HG02885 (cell line): ENCODE data around the gene GOT1.

ENCODE experiments used
- ATAC-seq: cut with Tn5 transposase; IDR thresholded peaks from one replicate; pipeline ENCODE4 v1.9.1; 2021; ENCODE audit warnings: mild to moderate bottlenecking; ENCODE audit not compliant: unreplicated experiment, poor library complexity

GOT1 gene

DNA sequence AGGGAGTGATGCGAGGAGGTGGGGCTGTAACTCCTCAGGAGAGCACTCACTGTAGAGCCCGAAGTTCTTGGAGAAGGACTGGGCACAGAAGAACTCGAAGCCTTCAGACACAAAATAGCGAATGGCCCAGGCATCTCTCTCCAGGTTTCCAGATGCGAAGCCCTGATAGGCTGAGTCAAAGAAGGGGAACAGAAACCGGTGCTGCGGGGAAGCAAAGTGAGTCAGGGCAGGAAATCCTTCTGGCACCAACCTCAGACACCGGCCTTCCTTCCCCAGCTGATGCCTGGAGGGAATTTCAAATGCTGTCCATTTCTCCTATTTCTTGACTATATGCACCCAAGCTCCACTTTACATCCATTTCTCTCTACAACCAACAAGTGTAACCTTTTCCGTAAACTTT, 26.8 kb downstream of the GOT1 start:
- ATAC-seq, result peak; percentile 45

GRCh38 chr10:99399664-99400063, 30.8 kb downstream of the GOT1 start:
- ATAC-seq, result no peak

DNA sequence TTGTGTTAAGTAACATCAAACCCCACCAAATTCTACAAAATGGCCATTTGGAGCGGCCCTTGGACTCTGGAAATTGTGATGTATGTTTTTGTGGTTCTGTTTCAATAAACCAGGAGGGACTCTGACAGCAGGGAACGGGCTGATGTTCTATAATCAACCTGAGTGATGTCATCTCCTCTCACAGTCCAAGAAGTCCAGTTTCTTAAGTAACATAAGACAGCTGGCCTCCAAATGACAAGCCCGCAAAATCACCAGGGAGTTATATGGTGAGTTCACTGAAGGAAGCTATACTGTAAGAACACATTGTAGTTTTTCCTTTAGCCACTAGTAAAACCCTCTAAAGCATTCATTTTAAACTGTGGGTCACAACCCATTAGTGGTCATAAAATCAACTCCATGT, 34.0 kb downstream of the GOT1 start:
- no peak for ATAC-seq

DNA sequence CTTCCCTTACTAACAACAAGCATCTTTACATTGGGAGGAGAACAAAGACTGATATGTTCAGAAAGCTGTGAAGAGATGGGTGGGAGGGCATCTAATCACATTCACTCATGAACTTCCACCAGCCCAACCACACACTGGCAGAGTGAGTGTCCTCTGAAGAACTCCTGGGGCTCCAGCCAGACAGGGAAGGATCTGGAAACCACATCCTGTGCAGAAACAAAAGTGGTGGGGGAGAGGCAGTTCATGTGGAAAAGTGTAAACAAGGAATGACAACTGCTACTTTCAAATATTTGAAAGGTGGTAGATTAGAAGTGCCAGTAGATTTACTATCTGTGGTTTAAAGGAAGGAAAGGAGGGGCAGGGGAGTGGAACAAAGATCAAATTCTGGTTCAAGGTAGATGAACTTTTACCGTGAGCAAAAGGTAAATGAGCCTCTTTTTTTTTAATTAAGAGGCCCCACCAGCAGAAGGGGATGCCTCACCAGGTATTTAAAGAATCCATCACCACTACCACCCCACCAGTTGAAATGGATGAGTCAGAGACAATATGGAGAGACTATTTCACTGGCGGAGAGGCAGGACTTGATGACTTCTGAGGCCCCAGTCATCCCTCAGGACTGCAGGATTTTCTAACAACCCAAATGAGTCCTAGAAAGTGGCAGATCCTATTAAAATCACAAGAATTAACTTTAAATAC, 34.5 kb downstream of the GOT1 start:
- ATAC-seq, result no peak

GRCh38 chr10:99394761-99395386, 35.5 kb downstream of the GOT1 start:
- no peak for ATAC-seq

- ATAC-seq, result no peak
Measured at GRCh38 chr10:99394256-99394655, 36.2 kb downstream of the GOT1 start.

- no peak for ATAC-seq
Measured at GRCh38 chr10:99393683-99394082, 36.7 kb downstream of the GOT1 start.

DNA sequence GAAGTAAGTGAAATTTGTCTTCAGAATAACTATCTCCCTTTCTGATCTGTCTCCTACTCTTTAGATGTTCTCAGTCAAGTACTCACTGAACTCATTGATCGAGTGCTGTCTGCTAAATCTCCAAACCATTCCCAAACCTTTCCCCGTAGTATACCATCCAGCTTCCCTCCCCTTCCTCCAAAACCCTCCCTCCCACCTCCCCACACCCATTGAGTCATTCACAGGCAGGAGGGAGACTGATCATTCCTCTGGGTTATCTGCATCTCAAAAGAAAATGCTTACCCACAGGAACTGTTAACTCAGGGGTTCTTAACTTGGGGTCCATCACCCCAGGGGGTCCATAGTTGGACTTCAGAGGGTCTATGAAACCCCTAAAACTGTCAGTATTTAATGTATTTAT, 37.4 kb downstream of the GOT1 start:
- ATAC-seq, result no peak

DNA sequence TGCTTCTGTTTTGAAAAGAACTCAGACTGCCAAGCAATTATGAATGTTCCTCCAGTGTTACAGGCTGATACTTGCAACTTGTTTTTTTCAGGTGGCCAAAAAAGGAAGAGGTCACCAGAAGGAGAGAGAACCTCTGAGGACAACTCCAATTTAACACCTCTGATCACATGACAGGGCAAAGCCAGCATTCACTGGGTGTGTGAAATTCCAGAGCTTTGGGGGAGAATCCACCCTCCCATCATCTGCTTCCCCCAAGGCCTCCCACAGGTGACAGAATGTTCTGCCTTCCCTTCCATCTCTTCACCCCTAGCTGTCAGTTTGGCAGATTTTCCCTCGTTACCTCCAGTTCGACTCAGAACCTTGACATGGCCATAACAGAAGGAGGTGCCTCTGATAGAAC, 39.1 kb downstream of the GOT1 start:
- ATAC-seq, result no peak

DNA sequence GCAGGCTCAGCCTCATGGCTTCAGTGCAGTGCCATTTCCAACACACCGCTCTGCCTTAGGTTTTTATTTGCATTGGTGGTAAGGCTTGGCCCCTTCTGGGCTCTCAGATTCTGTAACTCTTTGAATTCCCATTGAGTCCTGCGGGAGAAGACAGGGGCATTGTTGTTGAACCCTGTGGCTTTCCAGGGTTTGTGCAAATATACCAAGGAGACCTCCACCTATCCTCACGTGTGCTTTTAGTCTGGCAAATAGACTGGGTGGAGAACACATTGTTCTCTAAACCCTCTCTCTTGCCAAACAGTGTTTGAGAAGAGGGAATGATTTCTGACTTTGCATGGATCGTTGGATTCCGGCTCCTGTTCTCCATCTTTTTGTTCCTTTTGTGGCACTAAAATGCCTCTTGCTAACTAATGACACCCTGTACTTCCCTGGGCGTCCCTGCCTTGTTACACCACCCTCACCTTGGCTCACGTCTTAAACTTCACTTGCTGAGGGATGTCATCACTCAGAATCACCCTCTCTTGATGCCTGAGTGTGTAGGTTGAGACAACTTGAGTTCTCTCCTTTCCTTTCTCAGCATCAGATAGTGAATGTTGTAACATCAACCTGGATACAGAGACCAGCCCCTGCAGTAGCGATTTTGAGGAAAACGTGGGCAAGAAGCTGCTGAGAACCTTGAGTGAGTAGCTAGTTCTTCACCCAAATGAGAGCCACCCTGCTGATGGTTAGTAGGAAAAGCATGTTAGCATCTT, 40.5 kb downstream of the GOT1 start:
- no peak for ATAC-seq

DNA sequence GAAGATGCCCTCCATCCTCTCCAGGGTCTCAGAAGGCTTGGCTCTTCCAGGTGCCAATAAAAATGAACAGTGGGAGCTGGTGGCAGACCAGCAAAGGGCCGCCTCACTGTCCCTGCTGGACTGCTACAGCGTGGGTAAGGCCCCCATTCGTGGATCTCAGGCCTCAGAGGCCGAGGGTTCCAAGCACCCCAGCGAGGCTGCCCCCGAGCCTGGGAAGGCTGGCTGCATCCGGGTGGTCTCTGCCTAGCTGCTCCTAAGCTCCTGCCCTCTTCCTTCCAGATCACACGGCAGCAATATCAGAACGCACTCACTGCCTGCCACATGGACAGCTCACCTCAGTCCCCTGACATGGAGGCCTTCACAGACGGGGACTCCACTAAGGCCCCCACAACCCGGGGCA, 42.9 kb downstream of the GOT1 start:
- no peak for ATAC-seq

DNA sequence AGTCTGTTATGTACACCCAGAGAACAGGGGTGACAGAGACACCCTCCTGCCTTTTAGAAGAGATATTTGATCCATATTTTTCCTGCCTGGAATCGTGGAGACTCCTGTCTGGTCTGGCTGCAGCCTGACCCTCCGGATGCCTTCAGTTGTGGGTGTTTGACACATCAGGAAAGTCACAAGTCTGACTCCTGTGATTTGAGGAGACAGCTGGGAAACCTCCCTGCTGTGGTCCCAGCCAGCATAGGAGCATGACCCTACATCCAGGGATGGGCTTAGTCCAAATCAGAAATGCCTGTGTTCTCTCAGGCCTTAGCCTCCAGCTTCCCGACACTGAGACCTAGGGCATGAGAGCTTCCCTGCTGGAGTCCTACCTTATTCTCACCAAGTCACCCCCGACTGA, 43.4 kb downstream of the GOT1 start:
- ATAC-seq, result no peak

- no peak for ATAC-seq
Measured at GRCh38 chr10:99382176-99382575, 48.2 kb downstream of the GOT1 start.

GRCh38 chr10:99375426-99375825, 55.0 kb downstream of the GOT1 start:
- no peak for ATAC-seq

DNA sequence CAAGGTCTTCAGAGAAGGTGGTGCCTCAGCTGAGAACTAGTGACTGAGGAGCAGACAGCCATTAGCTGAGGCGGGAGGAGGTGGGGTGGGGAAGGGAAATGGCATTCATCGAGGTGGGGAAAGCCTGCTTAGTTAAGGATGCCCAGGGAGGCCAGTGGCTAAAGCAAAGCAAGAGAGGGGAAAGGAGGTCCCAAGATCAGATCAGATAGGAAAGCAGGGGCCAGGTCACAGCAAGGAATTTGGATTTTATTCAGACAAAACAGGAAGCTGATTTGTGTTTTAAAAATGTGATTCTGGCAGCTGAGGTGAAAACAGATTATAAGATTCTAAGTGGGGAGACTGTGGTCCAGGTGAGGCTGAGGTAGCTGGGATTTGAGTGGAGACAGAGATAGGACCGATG, 55.5 kb downstream of the GOT1 start:
- ATAC-seq, result no peak

- no peak for ATAC-seq
Measured at GRCh38 chr10:99374526-99374925, 55.9 kb downstream of the GOT1 start.

DNA sequence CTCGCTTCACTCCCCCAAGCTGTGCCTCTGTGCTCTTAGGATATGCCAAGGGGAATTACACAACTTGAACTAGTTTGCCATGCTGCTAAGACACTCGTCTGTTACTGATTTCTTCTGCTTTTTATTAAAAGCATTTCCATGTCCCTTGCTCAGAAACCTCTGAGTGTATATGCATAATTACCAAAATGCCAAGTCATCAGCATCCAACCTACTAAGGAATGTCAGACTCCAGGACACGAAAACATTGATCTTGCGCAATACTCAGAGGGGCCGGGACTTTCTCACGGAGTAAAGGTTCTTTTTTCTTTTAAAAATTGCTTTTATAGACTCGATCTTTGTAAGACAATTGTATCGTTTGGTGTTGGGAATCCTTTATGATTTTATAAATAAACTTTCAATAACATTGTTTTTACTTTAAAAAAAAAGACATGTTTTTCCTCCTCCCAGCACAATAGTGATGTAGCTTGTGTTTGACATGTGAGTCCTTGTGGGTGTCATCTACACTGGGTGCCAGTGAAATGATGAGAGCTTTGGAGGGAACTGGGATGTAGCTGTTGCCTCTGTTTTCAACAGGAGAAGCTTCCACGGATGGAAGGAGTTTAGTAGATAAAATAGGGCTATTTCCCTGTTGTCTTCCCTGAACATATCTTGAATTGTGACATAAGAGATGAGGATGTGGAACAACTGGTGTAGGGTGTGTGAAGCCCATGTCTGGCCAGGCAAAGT, 57.7 kb downstream of the GOT1 start:
- ATAC-seq, result no peak

GRCh38 chr10:99370993-99371392, 59.4 kb downstream of the GOT1 start:
- peak; percentile 92 for ATAC-seq

DNA sequence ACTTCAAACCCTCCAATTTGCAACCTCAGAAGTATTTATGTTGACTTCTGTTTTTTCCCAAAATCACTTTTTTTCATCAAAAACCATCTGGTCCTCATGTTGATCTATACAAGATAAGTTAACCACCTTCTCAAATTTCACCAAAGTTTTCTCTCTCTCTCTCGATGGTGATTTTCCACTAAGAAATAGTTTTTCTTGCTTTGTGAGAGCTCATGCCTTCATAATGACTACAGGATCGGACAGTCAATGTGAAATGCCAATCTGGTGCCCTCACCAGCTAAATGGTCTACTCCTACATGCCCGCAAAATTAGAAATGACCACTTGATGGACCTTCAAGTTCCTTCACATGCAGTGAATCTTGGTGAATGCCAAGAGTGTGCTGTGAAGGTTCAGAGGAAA, 60.9 kb downstream of the GOT1 start:
- ATAC-seq, result no peak

DNA sequence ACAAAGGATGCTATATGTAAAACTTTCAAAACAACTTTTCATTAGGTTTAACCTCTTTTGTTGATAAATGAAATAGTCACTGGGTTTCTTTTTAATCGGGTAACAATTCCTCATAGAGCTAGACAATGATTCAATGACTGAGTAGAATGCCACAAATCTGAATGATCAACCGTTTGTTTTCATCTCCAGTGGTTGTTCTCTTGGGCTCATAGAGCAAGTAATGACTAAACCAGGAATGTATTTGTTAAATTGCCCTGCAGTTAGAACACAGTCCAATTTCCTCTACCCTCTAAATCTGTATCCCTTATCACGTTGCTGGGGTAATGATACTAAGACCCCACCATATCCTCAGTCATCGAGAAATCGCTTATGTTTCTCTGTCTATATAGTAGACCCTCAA, 61.3 kb downstream of the GOT1 start:
- ATAC-seq, result no peak

DNA sequence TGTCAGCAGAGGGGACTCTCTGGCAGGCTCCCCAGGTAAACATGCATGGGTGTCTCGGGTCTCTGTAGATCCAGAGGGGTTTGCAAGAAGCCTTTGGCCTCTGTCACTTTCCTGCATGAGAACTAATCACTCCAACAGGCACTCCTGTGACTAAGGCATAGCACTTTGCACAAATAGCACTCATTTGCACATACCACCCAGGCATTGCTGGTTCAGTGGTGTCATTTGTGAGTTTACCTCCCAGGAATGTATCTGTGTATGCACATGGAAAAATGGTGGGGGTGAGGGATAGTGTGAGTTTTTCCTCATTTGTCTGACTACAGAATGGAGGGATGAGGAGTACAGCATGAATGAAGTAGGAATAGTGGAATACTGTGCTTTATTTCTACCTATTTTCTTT, 61.8 kb downstream of the GOT1 start:
- no peak for ATAC-seq
